Eye (tissue), 1 donor: ENCODE data around the gene ASB18.

Experiments
- DNase-seq: peaks from one replicate; pipeline ENCODE4 v3.0.0-alpha.2; 2015

Gene ASB18

DNA sequence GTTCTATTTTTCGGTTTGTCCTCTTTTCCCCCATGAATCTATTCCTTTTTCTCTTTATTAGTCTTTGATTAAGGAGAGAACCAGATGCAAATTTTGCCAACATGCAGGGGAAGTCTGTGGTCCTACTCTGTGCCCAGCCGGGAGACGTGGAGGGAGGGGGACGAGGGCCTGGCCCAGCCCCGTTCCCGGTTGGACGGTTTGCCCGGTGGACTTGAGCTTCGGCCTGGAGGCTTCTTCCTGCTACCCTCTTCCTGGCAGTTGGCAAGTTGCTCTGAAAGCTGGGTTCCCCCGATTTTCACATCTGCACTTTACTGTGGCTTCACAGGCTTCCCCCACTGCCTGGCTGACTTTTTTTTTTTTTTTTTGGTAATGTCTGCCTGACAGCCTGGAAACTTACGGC, 56.7 kb downstream of the ASB18 start:
- DNase-seq = no peak

DNA sequence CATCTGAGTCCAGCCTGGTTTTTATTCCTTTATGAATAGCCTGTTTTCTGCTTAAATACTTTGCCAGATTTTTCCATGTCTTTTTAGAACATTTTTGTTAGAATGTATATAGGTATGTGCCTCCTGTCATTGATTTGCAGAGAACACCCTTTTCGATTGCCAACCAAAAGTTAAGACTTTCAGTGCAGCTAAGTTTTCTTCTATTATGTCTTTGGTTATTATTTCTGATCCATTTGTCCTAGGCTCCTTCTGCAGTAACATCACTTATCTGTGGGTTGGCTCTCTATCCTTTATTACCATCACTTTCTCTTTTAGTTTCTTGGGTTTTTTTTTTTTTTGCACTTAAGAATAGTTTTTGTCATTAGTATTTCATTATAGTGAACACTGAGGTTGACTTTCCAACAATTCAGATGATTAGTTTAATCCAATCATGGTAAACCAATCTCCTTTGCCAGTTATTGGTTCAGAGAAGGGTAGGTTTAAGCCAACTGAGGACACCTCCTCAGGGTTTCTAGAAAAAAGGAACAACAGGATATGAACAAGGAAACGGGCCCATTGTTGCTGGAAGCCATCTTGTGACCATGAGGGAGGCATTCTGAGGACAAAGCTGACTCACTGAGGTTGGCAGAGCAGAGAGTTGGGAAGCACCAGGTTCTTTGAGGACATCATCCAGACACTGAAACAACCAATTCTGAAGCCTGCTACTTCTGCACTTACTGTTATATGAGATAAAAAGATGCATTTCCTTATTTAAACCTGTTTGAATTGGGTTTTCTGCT, 58.1 kb downstream of the ASB18 start:
- no peak for DNase-seq

DNA sequence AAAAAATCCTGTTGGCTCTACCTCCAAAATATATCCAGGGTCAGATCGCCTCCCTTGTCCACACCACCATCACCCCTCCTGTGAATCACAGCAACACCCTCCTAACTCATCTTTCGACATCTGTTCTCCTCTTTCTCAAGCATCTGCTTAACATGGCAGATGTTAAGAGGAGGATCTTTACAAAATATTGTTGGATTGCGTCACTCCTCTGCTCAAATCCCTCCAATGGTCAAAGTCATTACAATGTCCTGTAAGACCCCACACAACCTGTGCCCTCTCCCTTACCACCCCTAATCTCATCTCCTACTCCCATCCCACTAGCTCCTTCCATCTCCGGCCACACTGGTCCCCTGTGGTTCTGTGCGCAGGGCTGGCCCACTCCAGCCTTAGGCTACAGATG, 59.3 kb downstream of the ASB18 start:
- no peak for DNase-seq

- no peak for DNase-seq
Measured at GRCh38 chr2:236200378-236200777, 63.8 kb downstream of the ASB18 start.

DNA sequence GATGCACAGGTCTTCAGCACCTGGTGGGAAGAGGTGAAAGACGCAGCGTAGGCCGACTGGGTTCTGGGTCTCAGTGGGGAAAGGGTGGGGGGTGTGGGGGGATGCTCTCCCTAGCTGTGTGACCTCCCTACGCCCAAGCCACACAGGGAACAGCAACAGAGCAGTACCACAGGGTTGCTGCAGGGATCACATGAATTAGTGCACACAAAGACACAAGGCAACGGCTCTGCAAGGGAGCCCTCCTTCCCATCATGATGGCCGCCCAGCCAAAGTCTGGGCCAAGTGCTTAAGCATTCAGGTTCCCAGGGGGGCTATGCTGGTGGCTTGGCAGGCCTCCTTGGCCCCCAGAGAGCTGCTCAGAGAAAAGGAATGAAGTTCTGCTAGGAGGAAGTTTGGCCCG, 67.8 kb downstream of the ASB18 start:
- DNase-seq = no peak

DNA sequence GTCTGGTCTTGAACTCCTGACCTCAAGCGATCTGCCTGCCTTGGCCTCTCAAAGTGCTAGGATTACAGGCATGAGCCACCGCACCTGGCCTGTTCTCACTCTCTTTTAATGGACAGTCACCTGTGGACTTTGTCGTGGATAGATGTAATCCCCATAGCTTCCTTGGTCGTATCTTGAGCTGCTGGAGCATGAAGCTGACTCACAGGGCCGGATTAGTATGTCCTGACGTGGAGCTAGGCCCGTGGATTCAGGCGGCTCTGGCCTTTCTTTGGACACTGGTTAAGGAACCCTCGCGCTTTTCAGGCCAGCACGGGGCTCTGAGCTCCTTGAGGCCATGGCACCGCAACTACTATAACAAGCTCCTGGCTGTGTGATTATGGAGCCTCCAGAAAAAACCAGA, 68.5 kb downstream of the ASB18 start:
- DNase-seq = no peak

- no peak for DNase-seq
Measured at GRCh38 chr2:236194786-236195185, 69.4 kb downstream of the ASB18 start.

GRCh38 chr2:236193026-236193425, 71.2 kb downstream of the ASB18 start:
- no peak for DNase-seq

DNA sequence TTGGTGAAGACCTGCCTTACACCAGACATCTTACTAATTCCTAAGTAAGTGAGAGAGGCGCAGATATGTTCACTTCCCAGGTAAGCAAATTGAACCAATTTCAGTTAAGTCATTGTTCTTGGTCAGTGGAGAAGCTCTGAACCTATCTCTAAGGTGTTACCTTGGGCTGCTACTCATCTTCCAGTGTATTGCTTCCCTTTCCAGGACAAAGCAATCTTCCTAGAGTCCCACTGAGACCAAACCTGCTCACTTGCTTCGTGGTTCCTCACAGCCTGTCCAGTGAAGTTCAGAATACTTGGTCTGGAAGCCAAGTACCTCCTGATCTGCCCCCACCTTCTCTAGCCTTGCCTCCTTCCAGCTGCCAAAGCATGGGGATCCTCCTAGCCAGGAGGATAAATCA, 73.5 kb downstream of the ASB18 start:
- DNase-seq = no peak

DNA sequence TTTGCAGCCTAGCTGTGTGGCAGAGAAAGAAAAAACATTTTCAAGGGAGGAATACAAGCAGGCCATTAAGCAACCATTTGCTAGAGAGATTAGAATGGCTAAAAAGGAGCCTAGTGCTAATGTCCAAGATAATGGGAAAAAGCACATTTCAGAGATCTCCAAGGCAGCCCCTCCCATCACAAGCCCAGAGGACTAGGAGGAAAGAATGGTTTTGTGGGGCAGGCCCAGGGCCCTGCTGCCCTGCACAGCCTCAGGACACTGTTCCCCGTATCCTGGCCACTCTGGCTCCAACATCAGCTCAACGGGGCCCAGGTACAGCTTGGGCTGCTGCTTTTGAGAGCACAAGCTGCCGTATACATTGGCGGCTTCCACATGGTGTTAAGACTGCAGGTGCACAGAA, 79.5 kb downstream of the ASB18 start:
- no peak for DNase-seq

- peak; percentile 89 for DNase-seq
Measured at GRCh38 chr2:236180831-236181453, 83.3 kb downstream of the ASB18 start.

DNA sequence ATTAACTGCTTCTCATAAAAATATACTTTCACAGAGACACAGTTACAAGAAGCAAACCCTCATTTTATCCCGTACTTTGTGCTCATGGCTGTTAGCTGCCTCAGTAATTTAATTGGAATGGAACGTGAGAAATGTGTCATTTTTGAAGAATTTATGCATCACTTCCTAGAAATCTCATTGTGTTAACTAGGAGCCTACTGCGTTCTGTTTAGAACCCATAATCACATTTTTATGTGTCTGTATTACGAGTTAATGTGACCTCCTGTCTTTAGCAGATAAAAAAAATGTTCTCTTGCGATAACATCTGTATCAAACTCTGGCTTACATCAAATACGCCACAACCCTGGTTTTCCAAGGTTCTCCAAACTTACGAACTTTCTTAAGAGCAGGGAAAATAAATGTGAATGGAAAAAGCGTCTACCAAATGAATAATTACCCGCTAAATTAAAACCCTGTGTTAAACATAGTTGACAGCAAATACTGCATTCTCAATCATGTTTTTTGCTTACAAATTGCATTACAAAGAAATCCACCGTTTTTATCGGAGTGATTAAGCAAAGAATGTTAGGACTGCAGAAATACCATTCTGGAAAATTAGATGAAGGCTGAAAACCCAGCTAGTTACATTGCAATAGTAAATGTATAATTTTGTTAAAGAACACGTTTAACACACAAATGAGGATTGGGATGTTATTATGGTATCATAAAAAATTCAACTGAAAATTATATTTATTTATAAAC, 84.0 kb downstream of the ASB18 start:
- DNase-seq = peak; percentile 71

DNA sequence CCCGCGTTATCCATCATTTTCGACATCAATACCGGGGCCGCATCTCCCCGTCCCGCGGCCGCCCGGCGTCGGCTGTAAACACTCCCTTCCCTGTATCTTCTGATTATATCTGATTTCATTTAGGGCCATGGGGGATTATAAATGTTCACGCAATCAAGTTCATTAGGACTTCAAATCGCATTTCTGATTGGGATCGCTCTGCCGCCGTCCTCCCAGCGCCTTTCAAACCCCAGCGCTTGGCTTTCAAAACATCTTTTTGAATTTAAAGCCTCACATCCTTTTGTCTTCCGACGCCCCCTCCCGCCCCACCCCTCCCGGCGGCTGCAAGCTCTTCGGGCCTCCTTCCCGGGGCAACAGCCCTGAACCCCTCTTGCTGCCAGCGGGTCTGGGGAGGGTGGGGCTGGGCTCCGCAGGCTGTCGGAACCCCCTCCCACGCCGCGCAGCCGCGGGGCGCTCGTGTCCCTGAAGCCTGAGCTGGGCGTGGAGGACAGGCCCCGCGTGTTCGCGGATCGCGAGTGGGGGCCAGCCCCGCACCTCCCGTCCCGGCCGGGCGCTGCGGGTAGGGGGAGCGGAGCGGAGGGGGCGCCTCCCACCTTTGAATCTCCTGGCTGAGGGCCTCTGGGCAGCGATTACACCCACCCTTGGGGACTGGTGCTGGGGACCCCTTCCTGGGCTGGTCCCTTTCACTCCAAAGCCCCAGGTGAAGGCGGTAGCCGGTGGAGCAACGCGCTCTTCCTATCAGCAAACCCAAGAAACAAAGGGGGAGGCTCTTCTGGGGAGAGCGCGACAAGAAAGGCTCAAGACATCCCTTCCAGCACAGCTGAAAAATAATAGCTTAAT, 84.8 kb downstream of the ASB18 start:
- peak; percentile 65 for DNase-seq

DNA sequence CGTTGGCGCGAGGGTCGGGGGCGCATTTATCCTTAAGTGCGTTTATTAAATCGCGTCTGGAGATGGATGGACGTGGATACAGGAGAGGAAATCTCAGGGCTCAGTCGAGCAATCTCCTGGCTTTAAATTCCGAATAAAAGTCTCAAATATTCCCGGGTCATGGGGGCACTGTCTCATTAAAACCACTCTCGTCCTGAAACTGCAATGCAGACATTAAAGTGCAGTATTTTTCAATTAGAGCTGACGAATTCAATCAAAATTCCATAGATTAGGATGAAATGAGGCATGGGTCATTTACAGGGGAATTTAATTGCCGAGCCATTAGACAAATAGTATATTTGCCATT, 85.3 kb downstream of the ASB18 start:
- DNase-seq = peak; percentile 68

- peak; percentile 89 for DNase-seq
Measured at GRCh38 chr2:236177967-236178889, 86.0 kb downstream of the ASB18 start.

DNA sequence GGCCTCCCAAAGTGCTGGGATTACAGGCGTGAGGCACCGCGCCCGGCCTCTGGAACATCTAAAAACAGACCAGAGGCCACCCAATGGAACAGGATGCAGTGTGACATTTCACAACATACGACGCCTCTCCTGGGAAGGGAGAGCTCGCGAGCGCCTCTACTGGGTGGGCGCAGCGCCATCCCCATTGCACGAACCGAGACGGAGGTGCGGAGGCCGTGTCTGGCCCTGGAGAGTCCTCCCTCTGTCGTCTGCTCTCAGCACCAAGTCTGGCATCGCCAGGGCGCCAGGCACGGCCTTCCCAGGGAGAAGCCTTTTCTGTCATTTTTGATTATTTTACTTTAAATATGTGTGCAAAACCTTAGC, 86.6 kb downstream of the ASB18 start:
- peak; percentile 81 for DNase-seq

DNA sequence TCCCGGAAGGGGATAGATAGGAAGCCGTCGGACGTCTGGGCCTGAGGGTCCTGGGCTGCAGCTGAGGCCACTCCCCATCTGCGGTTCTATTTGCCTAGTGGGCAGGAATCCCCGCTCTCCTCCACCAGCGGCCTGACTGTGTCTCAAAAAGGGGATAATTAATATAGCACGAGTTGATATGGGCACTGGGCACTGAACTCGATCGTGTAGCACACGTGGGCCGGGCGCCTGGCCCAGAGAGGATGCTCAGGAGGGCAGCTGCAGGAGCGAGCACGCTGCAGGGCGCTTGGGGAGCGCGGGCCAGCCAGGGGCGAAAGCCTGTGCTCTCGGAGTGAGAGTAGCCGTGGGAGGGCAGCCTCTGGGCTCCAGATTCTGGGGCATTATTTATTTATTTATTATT, 87.3 kb downstream of the ASB18 start:
- DNase-seq = peak; percentile 3

- peak; percentile 48 for DNase-seq
Measured at GRCh38 chr2:236176417-236176816, 87.8 kb downstream of the ASB18 start.

DNA sequence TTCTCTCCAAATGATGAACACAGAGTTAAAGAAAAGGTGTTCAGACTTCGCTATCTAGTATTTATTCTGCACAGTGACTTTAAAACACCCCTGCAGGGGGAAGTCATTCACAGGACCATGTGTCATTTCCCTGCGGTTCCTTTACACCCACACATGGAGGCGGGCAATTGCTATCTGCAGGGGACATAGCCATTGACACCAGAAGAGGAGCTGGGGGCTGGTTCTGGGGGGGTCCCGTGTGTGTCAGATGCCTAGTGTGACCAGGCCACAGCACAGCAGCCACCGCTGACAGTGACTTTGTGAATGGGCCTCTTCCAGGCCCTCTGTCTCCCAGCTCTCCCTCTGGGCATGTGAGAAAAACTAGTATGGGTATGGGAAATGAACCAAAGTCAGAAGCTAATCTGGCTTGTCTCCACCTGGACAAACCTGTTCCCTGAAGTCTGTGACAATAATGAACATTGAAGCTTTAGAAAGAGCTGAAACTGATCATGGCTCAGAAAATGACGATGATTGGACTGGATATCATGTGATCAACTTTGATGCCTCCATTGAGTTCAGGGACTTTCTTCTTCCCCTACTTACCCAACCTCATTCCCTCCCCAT, 88.6 kb downstream of the ASB18 start:
- DNase-seq = peak; percentile 15

DNA sequence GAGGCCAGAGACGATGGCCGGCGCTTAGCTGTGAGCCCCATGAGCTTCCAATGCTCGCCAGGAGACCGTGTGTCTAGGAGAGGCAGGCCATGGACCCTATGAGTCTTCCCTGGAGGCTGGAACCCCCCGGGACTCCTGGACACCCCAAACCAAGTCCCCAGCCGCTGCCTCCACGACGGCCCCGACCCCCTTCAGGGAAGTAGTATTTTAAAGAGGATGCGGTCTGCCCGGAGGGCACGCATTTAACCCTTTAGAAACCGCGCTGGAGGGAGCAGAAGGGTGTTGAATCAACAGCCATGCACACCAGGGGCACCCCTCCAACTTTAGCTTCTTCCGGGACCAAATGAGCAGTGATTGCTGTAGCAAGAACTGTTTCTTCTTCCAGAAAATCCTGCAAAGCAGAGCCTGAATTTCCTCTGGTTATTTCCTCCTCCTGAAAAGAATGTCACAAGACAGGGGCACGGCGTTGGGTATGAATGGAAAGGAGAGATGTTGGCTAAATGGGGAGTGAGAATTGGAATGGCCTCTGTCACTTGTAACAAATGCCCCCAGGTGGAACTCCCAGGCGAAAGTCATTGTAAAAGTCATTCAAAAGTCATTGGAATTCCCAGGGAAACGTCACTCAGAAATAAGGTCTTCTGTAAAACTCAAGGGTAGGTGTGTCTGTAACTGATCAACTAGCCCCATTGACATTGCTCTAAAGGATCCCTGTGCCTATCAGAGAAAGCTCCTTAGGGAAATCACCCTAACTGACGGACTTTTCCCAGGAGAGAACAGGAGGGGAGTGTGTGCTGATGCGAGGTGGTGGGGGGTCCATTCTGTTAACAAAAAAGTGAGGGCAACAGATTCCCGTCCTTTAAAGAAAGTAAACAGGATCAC, 90.2 kb downstream of the ASB18 start:
- peak; percentile 30 for DNase-seq
